Subcutaneous adipose tissue (tissue), 4 donors: ENCODE data around the gene ACAN. TPM values are rescaled to one million over a fixed set of nuclear protein-coding genes. Genes with fewer than 3 reads are reported as not detected.

Source experiments
- total RNA-seq, 4 donors: library from RNA; depleted of rRNA; stranded (reverse); fragments of >200 nt; gene quantifications; one replicate each; pipeline ENCODE4 v1.1.0, GENCODE V29; 2016
- TF ChIP-seq, protein P1 (sequence below): fragments of 450-650 bp; IDR thresholded peaks from one replicate; pipeline ENCODE4 v1.5.1; 2016; ENCODE audit warnings: low read depth, mild to moderate bottlenecking, control low read depth, antibody characterized with exemption, moderate library complexity

Gene ACAN
- total RNA-seq, 4 donors from 2014 or later = not detected

GRCh38 chr15:88839961-88840360 lies 36.7 kb downstream of the ACAN start:
- TF ChIP-seq, protein P1, sequence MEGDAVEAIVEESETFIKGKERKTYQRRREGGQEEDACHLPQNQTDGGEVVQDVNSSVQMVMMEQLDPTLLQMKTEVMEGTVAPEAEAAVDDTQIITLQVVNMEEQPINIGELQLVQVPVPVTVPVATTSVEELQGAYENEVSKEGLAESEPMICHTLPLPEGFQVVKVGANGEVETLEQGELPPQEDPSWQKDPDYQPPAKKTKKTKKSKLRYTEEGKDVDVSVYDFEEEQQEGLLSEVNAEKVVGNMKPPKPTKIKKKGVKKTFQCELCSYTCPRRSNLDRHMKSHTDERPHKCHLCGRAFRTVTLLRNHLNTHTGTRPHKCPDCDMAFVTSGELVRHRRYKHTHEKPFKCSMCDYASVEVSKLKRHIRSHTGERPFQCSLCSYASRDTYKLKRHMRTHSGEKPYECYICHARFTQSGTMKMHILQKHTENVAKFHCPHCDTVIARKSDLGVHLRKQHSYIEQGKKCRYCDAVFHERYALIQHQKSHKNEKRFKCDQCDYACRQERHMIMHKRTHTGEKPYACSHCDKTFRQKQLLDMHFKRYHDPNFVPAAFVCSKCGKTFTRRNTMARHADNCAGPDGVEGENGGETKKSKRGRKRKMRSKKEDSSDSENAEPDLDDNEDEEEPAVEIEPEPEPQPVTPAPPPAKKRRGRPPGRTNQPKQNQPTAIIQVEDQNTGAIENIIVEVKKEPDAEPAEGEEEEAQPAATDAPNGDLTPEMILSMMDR = no peak

GRCh38 chr15:88841236-88841635 lies 38.0 kb downstream of the ACAN start:
- TF ChIP-seq, protein P1 = no peak

GRCh38 chr15:88842156-88842555 lies 38.9 kb downstream of the ACAN start:
- TF ChIP-seq, protein P1 = no peak

DNA sequence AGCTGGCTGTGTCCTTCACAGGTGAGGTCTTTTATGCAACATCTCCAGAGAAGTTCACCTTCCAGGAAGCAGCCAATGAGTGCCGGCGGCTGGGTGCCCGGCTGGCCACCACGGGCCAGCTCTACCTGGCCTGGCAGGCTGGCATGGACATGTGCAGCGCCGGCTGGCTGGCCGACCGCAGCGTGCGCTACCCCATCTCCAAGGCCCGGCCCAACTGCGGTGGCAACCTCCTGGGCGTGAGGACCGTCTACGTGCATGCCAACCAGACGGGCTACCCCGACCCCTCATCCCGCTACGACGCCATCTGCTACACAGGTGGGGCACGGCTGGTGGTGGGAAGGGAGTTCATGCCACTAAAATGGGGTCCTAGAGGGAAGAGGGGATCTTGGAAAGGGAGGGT lies 40.1 kb downstream of the ACAN start:
- TF ChIP-seq, protein P1 = no peak

DNA sequence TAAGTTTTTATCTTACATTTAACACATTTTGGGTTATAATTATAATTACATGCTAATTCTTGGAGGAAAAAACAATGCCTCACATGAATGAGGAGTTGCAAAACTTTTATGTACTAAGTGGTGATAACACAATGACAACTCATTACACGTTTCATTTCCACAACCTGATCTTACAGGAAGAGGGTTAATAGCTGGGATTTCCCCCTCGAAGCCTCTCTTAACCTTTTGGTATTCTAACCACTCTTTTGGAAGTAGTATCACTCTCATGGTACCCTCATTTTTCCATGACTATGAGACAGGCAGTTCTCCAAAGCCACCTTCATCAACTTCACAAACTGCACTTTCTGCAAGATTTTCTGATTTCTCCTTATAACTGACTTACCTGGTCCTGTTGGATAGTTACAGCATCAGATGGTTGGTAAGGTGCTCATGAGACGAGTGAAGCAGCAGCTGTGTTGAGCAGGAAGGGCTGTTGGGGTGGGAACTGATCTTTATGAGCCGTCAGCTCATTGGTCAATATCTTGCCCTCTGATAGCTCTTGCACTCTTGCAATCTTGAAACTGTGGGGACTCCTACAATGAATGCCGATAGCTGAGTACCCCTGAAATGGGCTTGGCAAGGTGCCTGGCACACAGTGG lies 41.6 kb downstream of the ACAN start:
- TF ChIP-seq, protein P1 = no peak

GRCh38 chr15:88845616-88846015 lies 42.4 kb downstream of the ACAN start:
- TF ChIP-seq, protein P1 = no peak

DNA sequence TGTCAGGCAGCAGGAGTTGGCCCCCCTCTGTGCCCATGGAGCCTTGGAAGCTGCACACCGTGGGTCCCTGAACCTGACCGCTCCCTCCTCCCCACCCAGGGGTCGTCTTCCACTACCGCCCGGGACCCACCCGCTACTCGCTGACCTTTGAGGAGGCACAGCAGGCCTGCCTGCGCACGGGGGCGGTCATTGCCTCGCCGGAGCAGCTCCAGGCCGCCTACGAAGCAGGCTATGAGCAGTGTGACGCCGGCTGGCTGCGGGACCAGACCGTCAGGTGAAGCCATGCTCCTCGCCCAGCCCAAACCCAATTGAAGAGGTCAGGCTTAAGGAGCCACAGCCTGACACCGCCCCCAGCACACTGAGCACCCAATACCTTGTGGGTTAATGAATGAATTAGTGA lies 43.9 kb downstream of the ACAN start:
- TF ChIP-seq, protein P1 = no peak
